GM18858 (cell line): Measurements from ENCODE around the gene PCDH9.

Experiments used
- ATAC-seq: cut with Tn5 transposase; IDR thresholded peaks from one replicate; pipeline ENCODE4 v1.9.1; 2021; ENCODE audit not compliant: unreplicated experiment

PCDH9 gene

DNA sequence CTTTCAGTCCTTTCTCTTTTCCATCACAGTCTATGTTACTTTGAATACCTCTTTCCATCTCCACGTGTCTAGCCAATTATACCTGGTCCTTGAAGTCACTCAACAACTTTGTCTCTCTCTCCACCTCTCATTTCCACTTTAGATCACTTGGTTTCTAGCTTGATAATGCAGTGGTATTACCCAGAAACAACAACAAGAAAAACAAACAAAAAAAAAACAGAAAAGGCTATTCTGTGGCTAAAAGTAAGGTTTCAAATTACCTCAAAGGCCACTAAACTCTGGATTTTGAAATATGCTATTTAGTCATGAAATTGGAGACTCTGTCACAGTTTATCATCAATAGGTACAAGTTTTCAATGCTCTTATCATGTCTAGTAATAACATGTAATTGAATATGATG, 184.8 kb downstream of the PCDH9 start:
- no peak for ATAC-seq

DNA sequence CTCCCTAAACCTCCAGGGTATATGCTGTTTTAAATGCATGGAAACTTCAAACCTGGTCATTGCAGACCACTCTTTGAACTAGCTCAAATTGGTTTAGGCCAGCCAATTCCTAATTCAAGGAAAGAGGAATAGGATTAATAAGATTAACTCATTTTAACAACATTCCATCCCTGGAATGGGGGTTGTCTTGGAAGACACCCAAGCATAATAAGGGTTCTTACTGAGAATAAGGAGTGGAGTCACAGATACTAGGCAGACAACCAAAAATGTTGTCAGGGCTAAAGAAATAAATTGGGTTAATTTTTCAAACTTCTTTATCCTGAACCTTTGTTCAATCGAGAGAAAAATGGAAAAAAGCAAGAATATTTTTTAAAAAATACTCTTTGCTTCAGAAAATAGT, 186.2 kb downstream of the PCDH9 start:
- no peak for ATAC-seq

DNA sequence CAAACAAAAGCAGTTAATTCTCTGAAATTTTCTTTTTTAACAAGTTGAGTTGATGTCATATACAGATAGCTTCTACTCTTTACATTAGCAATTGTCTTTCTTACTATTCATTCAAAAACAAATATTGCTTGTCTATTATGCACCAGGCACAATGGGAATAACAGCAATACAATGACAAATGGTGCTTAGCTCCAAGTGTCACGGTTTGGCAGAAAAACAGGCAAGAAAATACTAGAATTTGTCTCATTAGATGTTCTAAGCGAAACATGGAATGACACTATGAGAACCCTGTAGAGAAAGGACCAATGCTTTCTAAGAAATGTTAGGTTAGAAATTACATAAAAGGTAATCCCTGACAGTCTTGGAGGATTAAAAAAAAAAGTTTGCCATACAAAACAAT, 187.6 kb downstream of the PCDH9 start:
- ATAC-seq, result no peak

DNA sequence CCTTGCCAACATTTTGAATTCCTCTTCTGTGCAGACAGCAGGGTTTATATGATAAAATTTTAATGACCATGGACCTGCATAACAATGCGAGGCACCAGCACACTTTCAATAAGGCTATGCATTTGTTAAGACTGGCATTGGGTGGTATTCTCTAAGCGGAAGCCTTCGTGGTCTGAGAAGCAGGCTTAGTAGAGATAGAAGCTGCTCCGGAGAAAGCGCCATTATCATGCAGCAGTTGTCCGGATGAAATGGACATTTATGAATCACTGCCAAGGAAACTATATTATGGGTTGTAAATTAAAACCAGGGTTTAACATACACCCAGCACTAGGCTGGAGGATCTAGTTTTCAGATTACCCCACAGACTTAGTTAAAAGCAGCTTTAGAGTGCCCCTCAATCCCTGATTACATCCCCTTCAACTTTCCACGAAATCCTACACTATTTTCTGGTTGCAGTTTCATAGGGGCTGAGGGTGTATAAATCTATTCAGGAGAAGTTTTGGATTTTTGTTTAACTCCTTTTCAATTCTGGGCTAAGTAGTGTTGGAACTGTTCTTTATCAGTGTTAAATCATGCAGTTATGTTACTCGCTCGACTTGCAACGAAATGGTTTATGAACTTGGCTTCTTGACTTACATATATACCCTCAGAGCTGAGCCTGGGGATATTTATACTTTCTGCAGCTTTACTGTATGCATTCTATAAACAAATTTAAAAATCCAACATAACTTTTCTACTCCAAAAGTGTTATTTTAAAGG, 193.3 kb downstream of the PCDH9 start:
- ATAC-seq, result no peak

DNA sequence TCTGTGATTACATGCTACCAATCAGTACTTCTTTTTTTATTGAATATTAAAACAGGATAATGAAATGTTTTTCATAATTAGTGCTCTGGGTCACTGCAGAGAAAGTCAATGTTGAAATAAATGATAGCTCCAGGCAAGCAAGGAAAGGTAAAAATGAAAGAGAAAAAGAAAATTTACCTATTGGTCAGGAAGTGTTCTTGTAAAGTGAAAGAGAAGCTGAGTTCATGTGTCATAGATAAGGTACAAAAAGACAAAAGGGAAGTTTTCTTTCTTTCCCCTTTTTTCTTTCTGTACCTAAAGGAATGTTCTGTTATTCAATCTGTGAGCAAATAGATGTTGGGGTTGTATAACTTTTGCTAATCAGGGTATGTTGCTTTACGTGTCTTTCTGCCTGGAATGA, 197.0 kb downstream of the PCDH9 start:
- ATAC-seq, result no peak

DNA sequence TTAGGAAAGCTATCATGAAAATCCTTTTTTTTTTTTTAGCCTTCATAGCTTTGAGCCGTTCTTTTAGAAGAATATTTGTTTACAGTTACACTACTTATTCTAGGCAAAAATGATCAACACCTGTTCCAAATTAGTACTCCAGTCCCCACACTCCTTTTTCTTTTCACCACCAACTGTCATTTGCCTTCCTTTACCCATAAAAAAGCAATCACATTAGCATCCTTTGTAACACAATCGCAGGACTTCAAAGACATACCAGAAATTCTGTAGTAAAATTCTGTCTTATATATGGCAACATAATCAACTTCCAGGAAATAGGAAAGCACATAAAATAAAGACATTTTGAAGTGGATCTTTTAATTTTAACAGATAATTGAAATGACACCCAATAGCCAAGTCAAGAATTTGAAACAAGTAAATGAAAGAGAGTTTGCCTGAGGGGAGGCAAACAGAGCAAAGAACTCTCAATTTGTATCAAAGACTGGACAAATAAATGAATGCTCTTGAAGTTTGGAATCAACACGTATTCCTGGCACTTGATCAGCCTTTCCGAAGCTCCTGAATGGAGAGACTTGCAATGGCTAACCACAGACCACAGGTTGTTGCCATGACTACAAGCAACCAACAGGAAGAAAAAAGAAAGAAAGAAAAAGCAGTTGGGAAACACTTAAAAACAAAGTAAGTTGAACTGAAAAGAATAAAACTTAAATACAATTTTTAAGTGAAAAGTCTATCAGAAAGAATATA, 206.8 kb downstream of the PCDH9 start:
- ATAC-seq, result no peak

DNA sequence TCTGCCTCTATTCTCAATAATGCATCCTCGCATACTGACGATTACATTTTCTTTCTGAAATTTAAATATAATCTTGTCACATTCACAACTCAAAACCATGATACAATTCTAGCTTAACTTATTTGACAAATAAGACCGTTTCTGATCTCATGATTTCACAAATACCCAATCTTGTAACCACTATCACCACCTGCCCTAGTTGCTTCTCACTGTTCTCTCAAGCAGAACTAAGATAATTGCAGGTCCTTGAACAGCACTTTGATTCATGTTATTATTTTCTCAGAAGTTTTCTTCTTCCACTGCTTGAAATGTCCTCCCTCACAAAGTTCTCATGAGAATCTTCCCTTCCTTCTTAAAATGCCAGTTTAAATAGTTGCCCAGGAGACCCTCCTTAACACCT, 211.4 kb downstream of the PCDH9 start:
- no peak for ATAC-seq

DNA sequence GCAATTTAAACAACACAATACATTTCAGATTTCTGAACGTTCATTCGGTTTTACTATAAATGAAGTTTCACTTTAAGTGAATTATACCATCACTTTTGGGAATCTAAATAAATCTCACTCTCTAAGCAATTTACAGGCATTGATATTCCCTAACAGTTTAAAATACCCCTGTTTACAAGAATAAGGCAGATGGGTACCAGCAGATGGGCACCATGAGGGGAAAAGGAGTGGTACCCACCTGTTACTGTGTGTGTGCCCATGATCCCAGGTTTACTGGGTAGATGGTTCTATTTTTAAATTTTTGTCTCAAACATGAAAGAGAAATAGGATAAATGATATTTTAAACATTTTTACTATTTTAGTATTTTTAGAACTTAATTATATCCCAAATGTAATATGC, 212.9 kb downstream of the PCDH9 start:
- ATAC-seq, result no peak

DNA sequence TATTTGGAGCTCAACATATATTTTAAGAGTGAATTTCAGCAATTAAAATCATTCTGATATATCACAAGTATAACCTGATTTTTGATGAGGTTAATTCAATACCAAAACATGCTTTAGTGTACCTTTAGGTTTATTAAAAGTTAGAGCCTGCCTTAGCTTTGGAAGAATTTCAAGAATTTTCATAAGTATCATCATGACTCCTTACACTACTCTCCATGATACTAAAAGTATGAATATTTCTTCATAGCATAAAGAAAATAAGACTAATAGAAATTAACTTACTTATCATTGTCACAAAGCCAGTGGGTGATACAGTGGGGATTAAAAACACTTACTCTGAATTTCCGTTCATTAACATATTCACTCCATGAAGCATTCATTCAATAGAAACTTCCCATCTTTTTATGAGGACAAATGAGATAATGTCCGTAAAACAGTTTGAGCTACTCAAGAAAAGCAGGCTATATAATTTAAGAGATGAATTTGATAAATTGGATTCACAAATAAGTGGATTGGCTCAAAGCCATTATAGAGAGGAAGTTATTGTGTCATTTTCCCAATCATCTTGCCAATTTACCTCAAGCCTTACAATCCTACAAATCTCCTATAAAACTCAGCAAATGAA, 214.0 kb downstream of the PCDH9 start:
- ATAC-seq, result no peak

DNA sequence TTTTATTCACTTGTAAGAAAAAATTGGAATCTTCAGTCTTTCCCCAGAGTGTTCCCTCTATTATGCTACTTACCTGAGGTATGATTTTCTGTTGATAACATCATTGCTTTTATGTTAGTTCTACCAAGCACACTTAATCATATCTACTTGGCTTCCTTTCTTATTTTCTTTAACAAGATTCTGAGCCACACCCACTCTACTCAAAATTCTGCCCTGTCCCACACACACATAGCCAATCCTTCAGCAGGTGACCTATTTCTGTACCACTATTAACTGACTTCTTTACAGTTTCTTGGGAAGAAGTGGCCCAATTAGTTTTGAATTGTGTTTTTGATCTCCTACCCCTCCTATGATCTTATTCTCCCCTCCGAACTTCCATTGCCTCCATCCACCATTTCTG, 215.7 kb downstream of the PCDH9 start:
- ATAC-seq, result no peak

DNA sequence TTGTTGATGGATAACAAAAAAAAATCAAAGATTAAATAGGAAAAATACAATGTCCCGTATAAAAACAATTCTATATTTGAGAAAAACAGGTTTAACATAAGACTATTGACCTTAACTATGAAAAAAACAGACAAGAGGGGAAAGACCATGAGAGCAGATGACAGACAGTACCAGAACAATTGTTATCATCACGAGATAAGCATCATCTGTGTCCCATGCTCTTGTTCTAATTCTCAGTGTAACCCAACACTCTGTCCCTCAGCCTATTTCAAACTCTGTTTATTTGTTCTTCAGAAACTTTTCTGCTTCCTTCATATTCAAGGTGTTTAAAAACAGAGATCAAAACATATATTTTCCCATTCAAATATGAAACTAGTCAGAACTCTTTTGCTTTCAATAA, 216.4 kb downstream of the PCDH9 start:
- ATAC-seq, result no peak

DNA sequence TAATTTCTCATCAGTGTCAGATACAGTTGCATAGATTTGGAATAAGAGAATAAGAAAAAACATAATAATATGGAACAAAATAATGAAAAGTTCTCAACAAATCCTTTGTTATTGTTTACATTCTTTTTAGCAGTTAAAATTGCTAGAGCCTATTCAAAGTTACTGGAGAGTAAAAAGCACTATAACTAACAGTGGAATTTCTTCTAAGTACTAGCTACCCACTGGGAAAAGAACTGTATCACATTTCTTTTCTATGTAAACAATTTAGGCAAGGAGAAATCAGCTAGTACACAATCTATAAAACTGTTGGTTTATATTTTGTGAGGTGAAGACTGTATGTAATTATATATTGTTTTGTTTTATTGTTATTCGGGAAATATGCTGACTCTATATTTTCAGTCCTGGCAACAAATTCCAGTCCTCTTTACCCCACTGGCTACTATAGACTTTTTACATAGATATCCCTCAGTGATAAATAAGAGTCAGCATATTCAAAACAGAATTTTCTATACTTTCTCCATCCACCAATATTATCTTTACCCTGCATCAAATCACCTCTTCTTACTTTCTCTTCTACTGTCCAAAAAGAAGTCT, 222.0 kb downstream of the PCDH9 start:
- no peak for ATAC-seq

DNA sequence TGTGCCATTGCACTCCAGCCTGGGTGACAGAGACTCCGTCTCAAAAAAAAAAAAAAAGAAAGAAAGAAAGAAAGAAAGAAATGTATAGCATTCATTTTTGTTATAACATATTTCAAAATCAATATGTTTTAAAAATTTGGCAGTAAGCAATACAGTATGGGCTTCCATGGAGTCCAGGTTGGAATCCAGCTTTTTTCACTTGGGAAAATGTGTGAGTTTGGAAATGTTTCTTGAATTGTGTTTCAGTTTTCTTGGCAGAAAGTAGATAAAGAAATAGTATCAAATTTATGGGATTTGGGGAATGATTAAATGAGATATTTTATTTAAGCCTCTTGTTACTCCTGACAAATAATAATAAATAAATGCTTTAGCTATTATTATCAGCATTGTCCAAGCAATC, 225.6 kb downstream of the PCDH9 start:
- ATAC-seq, result no peak

DNA sequence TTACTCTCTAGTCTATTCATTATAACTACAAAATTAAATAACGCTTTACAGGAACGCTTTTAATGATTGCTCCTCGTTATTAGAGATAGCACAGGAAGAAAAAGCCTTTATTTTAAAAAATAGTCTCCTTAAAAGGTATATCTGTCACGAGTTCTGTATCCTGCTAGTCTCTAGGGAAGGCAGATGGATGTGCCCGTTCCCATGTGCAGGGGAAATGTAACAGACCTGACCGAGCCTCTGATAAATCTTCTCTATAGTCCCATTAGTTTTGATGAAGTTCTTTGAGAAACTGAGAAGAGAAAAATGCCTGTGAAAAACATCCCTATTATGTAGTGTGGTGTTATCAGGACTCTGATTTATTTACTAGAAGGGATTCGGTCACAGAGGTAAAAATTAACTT, 226.4 kb downstream of the PCDH9 start:
- ATAC-seq, result no peak

DNA sequence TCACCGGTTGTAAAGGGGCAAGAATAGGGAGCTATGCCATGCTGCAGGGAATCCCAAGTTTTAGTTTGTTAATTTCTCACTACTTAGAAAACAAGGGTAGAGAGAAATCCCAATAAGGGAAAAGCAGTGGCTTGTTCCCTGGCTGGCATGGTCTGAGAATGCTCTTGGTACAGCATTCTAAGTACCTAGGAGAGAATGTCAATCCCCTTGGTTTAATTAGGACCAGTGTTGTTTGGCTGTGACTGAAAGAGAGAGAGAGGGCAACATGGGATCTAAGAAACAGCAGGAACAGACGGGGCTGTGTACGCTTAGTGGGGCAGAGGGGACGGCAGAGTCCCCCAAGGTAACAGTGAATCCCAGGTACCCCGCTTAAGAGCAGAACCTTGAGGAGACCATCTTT, 228.8 kb downstream of the PCDH9 start:
- ATAC-seq, result no peak

DNA sequence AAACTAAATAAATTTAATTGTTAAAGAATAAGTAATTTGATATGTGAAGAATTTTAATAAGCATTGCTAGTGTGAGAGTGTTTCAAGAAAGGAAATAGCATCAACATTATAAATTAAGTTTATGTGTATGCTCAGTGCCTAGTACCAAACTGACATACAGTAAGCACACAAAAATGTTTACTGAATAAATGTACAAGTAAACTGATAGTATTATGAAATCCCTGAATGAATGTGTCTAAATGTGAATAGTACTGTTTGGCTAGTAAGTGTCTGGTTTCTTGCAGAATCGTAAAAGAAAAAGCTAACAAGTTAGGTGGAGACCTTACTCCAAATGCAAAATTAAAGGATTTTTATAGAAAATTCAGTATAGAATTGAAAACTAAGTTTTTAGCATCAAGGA, 233.6 kb downstream of the PCDH9 start:
- ATAC-seq, result no peak

DNA sequence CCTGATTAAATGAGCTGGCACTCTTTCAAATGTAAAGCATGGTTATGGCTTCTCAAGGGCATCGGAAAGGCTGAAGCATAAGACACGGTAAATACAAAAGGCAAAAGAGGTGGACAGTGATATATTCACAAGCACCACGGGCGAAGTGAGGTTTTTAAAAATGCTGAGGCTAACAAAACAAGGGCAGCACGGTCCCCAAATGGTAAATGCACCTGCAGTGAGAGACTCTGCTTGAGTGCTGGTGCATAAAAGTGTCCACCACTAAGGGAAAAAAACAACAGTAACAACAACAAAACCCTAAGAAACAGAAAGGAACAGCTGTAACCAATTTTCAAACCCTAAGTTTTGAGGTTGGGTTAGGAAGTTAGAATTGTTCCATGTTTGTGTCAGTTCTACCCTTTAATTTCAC, 234.9 kb downstream of the PCDH9 start:
- ATAC-seq, result peak; percentile 64

DNA sequence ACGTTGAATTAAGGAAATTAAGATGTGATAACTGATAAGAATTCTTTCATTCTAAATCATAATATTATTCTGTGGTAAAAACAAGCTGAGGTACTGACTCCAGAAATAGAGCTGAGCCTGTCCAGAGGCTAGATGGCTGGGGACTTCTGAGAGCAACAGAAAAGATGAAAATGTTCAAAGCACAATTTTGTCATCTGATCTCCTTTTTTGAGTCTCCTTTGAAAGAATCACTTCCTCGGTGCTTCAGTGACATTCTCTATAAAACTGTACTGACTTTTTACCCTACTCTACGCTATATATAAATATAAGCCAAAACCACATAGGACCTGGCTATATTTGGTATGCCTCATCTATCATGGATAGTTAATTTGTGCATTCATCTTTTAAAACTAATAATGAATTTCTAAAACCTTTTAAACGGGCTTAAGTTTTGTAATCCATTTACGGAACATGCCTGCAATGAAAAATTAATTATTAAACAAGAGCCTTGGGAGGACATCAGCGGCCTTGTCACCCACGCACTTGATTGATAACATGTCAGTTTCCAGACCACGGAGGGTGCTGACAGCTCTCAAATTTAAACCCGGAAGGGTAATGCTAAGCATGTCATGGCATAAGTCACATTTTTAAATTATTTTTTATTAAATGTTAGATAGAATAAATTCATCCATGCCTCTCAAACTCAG, 235.5 kb downstream of the PCDH9 start:
- peak; percentile 32 for ATAC-seq

DNA sequence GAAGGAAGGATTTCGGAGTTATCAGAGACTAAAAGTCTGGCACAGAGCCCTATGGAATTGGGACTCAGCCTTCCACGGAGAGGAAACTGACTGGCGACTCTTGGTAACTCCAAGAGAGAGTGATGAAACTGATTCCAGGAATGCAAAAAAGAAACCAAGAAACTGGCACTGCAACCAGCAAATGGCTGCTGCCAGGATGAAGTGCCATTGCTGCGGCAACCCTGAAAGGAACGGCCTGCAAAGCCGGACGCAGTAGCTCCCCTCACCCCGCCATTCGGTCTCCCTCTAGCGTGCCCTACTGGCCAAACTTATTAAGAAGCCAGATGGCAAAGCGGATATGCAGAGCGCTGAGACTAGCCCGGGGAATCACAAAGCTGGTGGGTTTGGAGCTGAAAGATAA, 236.0 kb downstream of the PCDH9 start:
- ATAC-seq, result peak; percentile 53

DNA sequence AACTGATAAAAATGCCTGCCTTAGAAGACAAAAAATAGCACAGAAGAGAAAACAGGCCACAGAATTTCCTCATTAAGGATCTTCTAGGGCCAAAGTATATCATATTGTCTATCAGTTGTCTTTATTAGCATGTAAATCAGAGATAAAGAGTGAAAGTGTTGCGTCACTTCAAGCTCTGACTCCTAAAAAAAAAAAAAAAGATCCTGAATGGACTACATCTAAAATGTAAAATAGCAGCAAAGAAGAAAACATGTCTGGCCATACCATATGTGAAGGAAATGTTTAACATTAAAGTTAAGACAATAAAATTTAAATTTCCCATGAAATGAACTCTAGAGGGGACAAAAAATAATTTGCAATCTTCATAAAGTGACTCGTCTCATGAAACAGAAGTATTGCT, 237.4 kb downstream of the PCDH9 start:
- ATAC-seq, result no peak

DNA sequence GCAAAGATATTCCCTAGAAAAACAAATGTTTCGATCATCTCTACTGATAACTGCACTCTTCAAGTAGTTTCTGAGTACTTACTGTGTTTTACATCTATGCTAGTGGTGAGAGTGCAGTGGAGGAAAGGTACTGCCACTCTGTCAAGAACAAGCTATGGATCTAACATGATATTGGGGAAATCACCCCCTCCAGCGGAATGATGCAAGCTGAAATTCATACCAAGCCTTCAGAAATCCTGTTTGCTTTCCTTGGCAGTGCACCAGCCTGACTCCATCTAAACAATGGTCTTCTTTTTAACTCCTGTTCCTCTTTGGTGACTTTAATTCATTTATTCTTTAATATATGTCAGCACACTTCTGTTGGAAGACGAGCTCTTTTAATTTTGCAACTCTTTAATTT, 238.0 kb downstream of the PCDH9 start:
- ATAC-seq, result no peak
